ENCODE measurements around the gene TUBA1C.
"Not testable (repeated sequence)": the region's sequence is repeated elsewhere in the genome, so short reads cannot be mapped to it uniquely, and the experiment has no call there.

Gene TUBA1C

GRCh38 chr12:49296034-49296835, 31.4 kb downstream of the TUBA1C start:
- no peaks in the 10 kb centered on the region for H3K27me3 ChIP-seq (ENCODE audit: low read depth)
- DNase-seq (ENCODE audit: low spot score in 2 of 2) = peak in 1 of 2 experiments; percentile 70
- H3K9me3 ChIP-seq = no peaks in the 10 kb centered on the region; the same call in 1 of the 2 replicates
- H3K4me1 ChIP-seq = peaks cover 17% of the 10 kb centered on the region
- peak overlapping the region; percentile 40 for H3K4me3 ChIP-seq
- no peaks in the 10 kb centered on the region for H3K36me3 ChIP-seq (replicated peaks)
- in situ Hi-C loops (cut with MboI; ENCODE audit: low sequenced_read_pairs) = no loop called here

GRCh38 chr12:49296836-49297694, 32.2 kb downstream of the TUBA1C start:
- Histone ChIP-seq H3K27me3 (ENCODE audit: low read depth) (no peaks in the 10 kb centered on the region), H3K4me3 (peak overlapping the region; percentile 40)

GRCh38 chr12:49297695-49298060, 32.8 kb downstream of the TUBA1C start:
- H3K4me1 ChIP-seq = peaks cover 17% of the 10 kb centered on the region
- H3K4me3 ChIP-seq = peak overlapping the region; percentile 40
- no peaks in the 10 kb centered on the region; the same call in 1 of the 2 replicates for H3K9me3 ChIP-seq
- no peaks in the 10 kb centered on the region for H3K27me3 ChIP-seq (ENCODE audit: low read depth)
- no peaks in the 10 kb centered on the region for H3K36me3 ChIP-seq (replicated peaks)
- DNase-seq (ENCODE audit: low spot score in 2 of 2) = no peak
- in situ Hi-C loops (cut with MboI; ENCODE audit: low sequenced_read_pairs) = no loop called here

More at GRCh38 chr12:49296836-49297694, 32.2 kb downstream of the TUBA1C start:
- peak; percentile 80 to 92 for DNase-seq (ENCODE audit: low spot score in 2 of 2)
- Histone ChIP-seq H3K4me1 (peaks cover 17% of the 10 kb centered on the region), H3K36me3 (replicated peaks) (no peaks in the 10 kb centered on the region), H3K9me3 (no peaks in the 10 kb centered on the region; the same call in 1 of the 2 replicates)
- in situ Hi-C loops (cut with MboI; ENCODE audit: low sequenced_read_pairs) = no loop called here

GRCh38 chr12:49298160-49298559, 33.3 kb downstream of the TUBA1C start:
- DNase-seq (ENCODE audit: low spot score in 2 of 2) = peak in 1 of 2 experiments; percentile 11
- H3K4me1 ChIP-seq = peaks cover 17% of the 10 kb centered on the region
- H3K4me3 ChIP-seq = no peak overlapping the region
- no peaks in the 10 kb centered on the region for H3K27me3 ChIP-seq (ENCODE audit: low read depth)
- H3K9me3 ChIP-seq = no peaks in the 10 kb centered on the region; the same call in 1 of the 2 replicates
- in situ Hi-C loops (cut with MboI; ENCODE audit: low sequenced_read_pairs) = no loop called here
- H3K36me3 ChIP-seq (replicated peaks) = no peaks in the 10 kb centered on the region

- H3K9me3 ChIP-seq = no peaks in the 10 kb centered on the region
- no peak for DNase-seq (ENCODE audit: low spot score in 2 of 2)
- peaks cover 9% of the 10 kb centered on the region for H3K4me1 ChIP-seq
- H3K27me3 ChIP-seq (ENCODE audit: low read depth) = no peaks in the 10 kb centered on the region
- in situ Hi-C loops (cut with MboI; ENCODE audit: low sequenced_read_pairs) = no loop called here
- H3K36me3 ChIP-seq (replicated peaks) = no peaks in the 10 kb centered on the region
- no peak overlapping the region for H3K4me3 ChIP-seq
Measured at GRCh38 chr12:49301760-49302159, 36.9 kb downstream of the TUBA1C start.

GRCh38 chr12:49304161-49304560, 39.3 kb downstream of the TUBA1C start:
- no peaks in the 10 kb centered on the region for H3K9me3 ChIP-seq
- in situ Hi-C loops (cut with MboI; ENCODE audit: low sequenced_read_pairs) = no loop called here
- H3K27me3 ChIP-seq (ENCODE audit: low read depth) = no peaks in the 10 kb centered on the region
- no peaks in the 10 kb centered on the region for H3K4me1 ChIP-seq
- no peaks in the 10 kb centered on the region for H3K36me3 ChIP-seq (replicated peaks)
- H3K4me3 ChIP-seq = no peak overlapping the region
- no peak for DNase-seq (ENCODE audit: low spot score in 2 of 2)

GRCh38 chr12:49305762-49306510, 41.1 kb downstream of the TUBA1C start:
- Histone ChIP-seq H3K27me3 (ENCODE audit: low read depth) (no peaks in the 10 kb centered on the region), H3K36me3 (replicated peaks) (no peaks in the 10 kb centered on the region), H3K4me1 (no peaks in the 10 kb centered on the region), H3K9me3 (no peaks in the 10 kb centered on the region), H3K4me3 (no peak overlapping the region)
- in situ Hi-C loops (cut with MboI; ENCODE audit: low sequenced_read_pairs) = no loop called here
- no peak for DNase-seq (ENCODE audit: low spot score in 2 of 2)

- DNase-seq (ENCODE audit: low spot score in 2 of 2) = no peak
- Histone ChIP-seq H3K9me3 (no peaks in the 10 kb centered on the region), H3K36me3 (replicated peaks) (no peaks in the 10 kb centered on the region), H3K4me1 (no peaks in the 10 kb centered on the region), H3K4me3 (no peak overlapping the region), H3K27me3 (ENCODE audit: low read depth) (no peaks in the 10 kb centered on the region)
- in situ Hi-C loops (cut with MboI; ENCODE audit: low sequenced_read_pairs) = no loop called here
Measured at GRCh38 chr12:49309386-49309785, 44.5 kb downstream of the TUBA1C start.

GRCh38 chr12:49310451-49311000, 45.6 kb downstream of the TUBA1C start:
- H3K36me3 ChIP-seq (replicated peaks); H3K9me3 ChIP-seq; H3K4me1 ChIP-seq; DNase-seq (ENCODE audit: low spot score in 2 of 2); in situ Hi-C loops (cut with MboI; ENCODE audit: low sequenced_read_pairs); H3K4me3 ChIP-seq; H3K27me3 ChIP-seq (ENCODE audit: low read depth): not testable (repeated sequence)

GRCh38 chr12:49314811-49315210, 49.9 kb downstream of the TUBA1C start:
- Histone ChIP-seq H3K9me3 (no peaks in the 10 kb centered on the region), H3K4me3 (no peak overlapping the region), H3K27me3 (ENCODE audit: low read depth) (no peaks in the 10 kb centered on the region), H3K36me3 (replicated peaks) (no peaks in the 10 kb centered on the region), H3K4me1 (no peaks in the 10 kb centered on the region)
- in situ Hi-C loops (cut with MboI; ENCODE audit: low sequenced_read_pairs) = no loop called here
- no peak for DNase-seq (ENCODE audit: low spot score in 2 of 2)

GRCh38 chr12:49317118-49317517, 52.2 kb downstream of the TUBA1C start:
- H3K4me3 ChIP-seq; H3K36me3 ChIP-seq (replicated peaks); H3K27me3 ChIP-seq (ENCODE audit: low read depth); in situ Hi-C loops (cut with MboI; ENCODE audit: low sequenced_read_pairs); H3K9me3 ChIP-seq; H3K4me1 ChIP-seq; DNase-seq (ENCODE audit: low spot score in 2 of 2): not testable (repeated sequence)

GRCh38 chr12:49320411-49321103, 55.7 kb downstream of the TUBA1C start:
- H3K4me1 ChIP-seq; H3K9me3 ChIP-seq; DNase-seq (ENCODE audit: low spot score in 2 of 2); H3K4me3 ChIP-seq; in situ Hi-C loops (cut with MboI; ENCODE audit: low sequenced_read_pairs); H3K36me3 ChIP-seq (replicated peaks); H3K27me3 ChIP-seq (ENCODE audit: low read depth): not testable (repeated sequence)

GRCh38 chr12:49322367-49322707, 57.5 kb downstream of the TUBA1C start:
- Histone ChIP-seq H3K27me3 (ENCODE audit: low read depth) (no peaks in the 10 kb centered on the region), H3K4me3 (peak overlapping the region; percentile 76), H3K4me1 (peaks cover 6% of the 10 kb centered on the region), H3K36me3 (replicated peaks) (peaks cover 27% of the 10 kb centered on the region), H3K9me3 (no peaks in the 10 kb centered on the region)
- no peak for DNase-seq (ENCODE audit: low spot score in 2 of 2)
- in situ Hi-C loops (cut with MboI; ENCODE audit: low sequenced_read_pairs) = no loop called here
